ENCODE results near the gene PPP5C.

Gene PPP5C

GRCh38 chr19:46339446-46339845 lies 7.4 kb upstream of the PPP5C start:
- no peak for DNase-seq

DNA sequence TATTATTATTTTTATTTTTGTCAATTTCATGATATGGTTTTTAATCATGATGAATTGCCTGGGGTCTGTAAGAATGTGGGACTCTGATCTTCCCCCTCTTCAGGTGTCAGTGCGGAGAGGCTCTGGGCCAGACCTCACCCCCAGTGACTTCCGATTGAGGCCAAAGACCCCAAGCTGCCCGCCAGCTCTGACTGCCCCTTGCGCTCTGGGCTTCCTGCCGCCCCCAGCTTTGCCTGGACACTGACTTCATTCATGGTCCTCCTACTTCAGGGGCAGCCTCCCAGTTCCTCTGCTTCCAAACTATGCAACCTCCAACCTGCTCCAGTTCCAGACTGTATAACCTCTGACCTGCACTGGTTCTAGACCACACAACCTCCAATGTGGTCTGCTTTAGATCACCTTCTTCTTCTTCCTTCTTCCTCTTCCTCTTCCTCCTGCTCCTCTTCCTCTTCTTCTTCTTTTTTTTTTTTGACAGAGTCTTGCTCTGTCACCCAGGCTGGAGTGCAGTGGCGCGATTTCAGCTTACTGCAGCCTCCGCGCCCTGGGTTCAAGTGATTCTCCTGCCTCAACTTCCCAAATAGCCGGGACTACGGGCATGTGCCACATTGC lies 6.7 kb upstream of the PPP5C start:
- no peak for DNase-seq

GRCh38 chr19:46341937-46342336 lies 5.0 kb upstream of the PPP5C start:
- no peak for DNase-seq

DNA sequence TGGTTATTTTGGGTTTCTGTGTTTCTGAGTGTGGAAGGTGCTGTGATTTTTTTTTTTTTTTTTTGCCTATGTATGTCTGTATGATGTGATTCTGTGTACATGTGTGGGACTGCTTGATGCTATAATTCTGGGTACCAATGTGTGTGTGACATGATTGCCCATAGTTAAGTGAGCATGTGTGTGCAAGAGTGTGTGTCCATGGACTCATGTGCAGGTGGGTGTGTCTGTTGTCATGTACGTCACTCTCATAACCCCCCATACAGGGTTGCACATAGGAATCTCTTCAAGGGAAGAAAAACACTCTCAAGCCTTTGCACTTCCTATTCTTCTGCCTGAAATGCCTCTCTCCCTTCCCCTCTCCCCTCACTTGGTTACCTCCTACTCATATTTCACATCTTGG lies 2.5 kb upstream of the PPP5C start:
- no peak for DNase-seq

DNA sequence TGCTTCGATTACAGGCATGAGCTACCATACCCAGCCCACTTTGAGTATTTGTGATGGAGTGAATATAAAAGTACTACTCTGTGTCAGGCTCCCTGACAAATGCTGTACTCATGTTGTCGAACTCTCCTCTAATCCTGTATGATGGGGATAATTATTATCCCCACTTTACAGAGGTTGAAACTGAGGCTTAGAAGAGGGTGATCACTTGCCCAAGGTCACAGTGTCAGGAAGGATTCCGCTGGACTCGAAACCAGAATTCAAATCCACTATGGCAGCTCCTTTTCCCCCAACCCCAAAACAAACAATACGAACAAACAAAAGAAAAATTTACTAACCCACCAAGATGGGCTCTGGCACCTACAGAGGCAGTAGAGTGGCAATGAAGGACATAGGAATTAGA lies 1.7 kb upstream of the PPP5C start:
- DNase-seq = no peak

- no peak for DNase-seq
These were observed 641 bp downstream of the PPP5C start for GRCh38 chr19:46347572-46347883.

- DNase-seq = no peak
These were observed 1.1 kb downstream of the PPP5C start for GRCh38 chr19:46347985-46348384.

DNA sequence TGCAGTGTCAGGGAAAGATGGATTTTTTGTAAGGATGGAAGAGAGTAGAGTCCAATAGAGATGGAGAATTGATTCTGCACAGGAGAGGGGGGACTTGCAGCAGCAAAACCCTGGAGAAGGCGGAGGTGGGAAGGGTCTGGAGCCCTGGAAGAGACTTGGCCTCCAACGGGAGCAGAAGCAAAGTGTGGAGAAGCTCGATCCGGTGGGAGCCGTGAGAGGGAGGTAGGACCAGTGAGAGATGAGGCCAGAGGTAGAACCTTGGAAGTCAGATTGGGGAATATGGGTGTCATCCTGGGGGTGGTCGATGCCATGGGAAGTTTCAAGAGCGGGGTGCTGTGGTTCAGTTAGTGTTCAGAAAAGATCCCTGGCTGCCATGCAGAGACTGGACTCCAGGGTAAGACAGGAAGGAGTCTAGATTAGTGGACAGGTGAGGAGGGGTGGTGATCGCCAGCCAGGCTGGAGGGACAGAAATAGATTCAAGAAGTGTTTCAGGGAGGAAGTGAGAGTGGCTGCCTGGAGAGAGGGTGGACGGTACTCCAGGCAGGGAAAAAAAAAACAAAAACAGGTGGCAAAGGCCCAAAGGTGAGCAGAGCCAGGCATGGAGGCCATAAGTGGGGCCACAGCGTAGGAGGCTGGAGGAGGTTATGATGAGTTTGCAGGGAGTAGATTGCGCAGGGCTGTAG lies 2.6 kb downstream of the PPP5C start:
- no peak for DNase-seq

- no peak for DNase-seq
These were observed 3.3 kb downstream of the PPP5C start for GRCh38 chr19:46350029-46350757.

DNA sequence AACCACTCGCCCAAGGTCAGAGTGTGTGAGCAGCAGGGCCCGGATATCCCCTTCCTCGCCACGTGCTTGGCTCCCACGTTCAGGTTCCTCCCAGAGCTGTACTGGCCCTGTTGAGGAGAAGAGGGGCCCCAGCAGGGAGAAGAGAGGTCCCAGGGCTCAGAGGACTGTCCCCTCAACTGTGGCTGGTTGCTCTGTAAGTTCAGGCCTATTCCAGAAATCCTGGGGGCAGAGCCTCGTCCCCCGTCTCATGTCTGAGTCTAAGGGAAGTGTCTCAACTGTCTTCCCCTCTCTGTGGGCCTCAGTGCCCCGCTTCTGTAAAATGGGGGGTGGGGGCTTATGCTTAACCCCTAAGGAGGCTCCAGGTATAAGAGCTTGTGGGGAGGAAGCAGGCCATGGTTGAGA lies 3.9 kb downstream of the PPP5C start:
- DNase-seq = no peak

- DNase-seq = no peak
These were observed 4.6 kb downstream of the PPP5C start for GRCh38 chr19:46351241-46352041.

DNA sequence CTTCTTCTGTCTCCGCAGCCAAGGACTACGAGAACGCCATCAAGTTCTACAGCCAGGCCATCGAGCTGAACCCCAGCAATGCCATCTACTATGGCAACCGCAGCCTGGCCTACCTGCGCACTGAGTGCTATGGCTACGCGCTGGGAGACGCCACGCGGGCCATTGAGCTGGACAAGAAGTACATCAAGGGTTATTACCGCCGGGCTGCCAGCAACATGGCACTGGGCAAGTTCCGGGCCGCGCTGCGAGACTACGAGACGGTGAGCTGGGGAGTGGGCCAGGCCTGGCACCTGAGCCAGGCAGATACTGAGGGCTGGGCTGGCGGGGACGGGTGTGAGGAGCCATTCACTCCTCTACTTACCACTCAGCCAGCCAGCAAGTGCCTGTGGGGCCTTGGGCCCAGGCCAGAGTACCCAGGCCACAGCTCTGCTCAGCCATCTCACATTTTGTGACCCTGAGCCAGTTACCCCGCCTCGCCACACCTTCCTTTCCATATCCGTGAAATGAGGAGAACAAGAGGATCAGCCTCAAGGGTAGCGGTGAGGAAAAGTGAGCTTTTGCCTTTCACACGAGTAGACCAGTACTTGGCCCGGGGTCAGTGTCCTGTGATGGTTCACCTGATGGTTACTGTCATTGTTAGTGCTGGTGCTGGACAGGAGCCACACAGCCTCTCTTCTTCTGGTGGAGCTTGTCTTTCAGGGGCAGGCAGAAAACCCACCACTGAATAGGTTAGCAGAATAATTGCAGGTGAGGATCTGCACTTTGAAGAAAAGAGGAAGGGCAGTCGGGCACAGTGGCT lies 7.0 kb downstream of the PPP5C start:
- no peak for DNase-seq

GRCh38 chr19:46355234-46356148 lies 8.6 kb downstream of the PPP5C start:
- DNase-seq = no peak

DNA sequence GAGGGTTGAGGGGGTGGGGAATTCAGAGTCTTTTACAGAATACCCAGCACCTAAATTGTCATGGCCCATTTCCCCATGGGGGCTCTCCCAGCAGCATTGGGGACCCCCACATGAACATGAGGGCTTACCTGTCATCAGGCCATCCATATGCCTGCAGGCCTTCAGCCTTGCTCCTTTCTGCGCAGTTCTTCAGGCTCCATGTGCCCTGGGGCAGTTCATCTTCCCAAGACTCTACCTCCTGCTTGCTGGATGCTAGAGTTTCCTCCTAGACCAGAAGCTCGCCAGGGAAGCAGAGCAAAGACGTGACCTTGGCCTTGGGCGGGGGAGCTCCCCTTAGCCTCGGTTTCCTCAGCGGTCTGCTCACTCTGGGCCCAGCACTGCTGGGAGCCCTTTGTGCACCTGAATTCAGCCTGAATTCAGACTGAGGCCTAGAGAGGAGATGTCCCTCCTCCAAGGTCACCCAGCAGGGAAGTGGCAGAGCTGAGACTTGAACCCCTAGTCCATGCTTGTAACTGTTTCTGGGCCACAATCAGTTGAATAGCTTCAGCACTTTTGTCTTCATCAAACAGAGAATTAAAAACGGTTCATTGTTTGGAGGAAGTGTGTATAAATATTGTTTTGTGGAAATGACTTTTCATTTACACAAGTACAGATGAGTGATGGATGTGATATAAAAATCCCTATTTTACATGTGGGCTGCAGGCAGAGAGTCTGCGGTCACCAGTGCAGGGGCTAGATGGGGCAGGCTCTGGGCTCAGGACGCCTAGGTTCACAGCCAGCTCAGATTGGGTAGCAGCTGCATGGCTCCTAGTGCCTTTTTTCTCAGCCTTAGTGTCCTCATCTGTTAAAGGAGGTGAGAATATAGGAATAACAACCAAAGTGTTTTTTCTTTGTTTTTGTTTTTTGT lies 9.5 kb downstream of the PPP5C start:
- no peak for DNase-seq

DNA sequence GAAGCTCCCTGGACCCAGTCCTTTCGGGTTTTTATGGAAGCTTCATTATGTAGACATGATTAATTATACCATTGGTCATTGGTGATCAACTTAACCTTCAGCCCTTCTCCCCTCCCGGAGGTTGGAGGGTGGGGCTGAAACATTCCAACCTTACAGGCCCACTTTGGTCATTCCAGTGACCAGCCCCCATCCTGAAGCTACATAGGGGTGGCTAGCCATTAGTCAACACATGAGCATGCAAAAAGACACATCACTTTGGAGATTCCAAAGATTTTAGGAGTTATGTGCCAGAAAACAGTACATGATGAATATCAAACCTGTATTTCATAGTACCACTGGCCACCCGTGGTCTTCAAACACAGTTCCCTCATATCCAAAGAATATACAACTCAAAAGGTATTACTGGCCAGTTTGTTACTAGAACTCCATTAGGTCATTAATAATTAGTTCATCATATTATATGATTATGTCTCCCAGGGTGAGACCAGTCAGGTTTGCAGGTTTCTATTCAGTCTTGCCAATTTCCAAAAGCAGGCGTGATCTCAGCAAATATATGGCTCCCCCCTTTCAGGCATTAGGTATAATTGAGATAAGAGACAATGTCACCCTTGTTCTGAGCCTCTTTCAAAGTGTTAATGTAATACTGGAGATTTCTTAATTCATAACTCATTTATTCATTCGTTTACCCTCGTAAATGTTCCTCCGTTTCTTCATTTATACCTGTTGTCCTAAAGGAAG lies 11.1 kb downstream of the PPP5C start:
- no peak for DNase-seq

GRCh38 chr19:46361915-46362314 lies 15.0 kb downstream of the PPP5C start:
- DNase-seq = no peak

DNA sequence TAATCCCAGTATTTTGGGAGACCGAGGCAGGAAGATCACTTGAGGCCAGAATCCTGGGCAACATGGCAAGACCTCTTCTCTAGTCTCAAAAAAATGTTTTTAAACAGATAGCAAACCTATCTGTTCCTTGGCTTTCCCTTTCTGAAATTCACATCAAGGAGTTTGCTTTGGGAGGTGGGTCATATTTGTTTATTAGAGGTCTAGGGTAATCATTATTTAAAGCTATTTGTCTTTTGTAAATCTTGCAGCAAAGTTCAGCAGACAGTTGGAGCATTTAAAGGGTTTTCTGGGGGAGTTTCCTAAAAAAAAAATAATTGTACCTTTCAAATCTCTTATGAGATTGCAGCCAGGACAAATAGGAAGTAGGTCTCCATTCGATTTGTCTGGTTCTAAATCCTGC lies 17.5 kb downstream of the PPP5C start:
- DNase-seq = no peak

- DNase-seq = no peak
These were observed 18.7 kb downstream of the PPP5C start for GRCh38 chr19:46365561-46365960.

GRCh38 chr19:46366620-46367292 lies 19.9 kb downstream of the PPP5C start:
- peak; percentile 83 for DNase-seq
